ENCODE data around the gene ZNF92.

Gene ZNF92

GRCh38 chr7:65448816-65449504 is 75.3 kb downstream of the ZNF92 start:
- no peak overlapping the region for H3K4me2 ChIP-seq (ENCODE audit: insufficient read depth, low read length)
- H2AFZ ChIP-seq (ENCODE audit: low read depth, low read length): no peak overlapping the region
- no peak for DNase-seq

GRCh38 chr7:65449505-65449852 is 75.8 kb downstream of the ZNF92 start:
- TF ChIP-seq EZH2 (IDR thresholded peaks at IDR 0.05; ENCODE audit: borderline replicate concordance, low read depth, low read length, severe bottlenecking): no peak
- no peak for TF ChIP-seq CTCF (IDR thresholded peaks at IDR 0.05; ENCODE audit: borderline replicate concordance, extremely low read depth, low read length, poor library complexity, severe bottlenecking)
- H3K27me3 ChIP-seq (ENCODE audit: insufficient read depth, low read length, poor library complexity): no peaks in the 10 kb centered on the region
- no peaks in the 10 kb centered on the region for H3K36me3 ChIP-seq (ENCODE audit: insufficient read depth, low read length)
- ATAC-seq (ENCODE audit: insufficient read depth, low read depth): no peak
- H3K27ac ChIP-seq (ENCODE audit: low read length): no peak overlapping the region
- H3K9ac ChIP-seq (ENCODE audit: low read depth, low read length): no peak overlapping the region
- peaks cover 2% of the 10 kb centered on the region for H3K9me3 ChIP-seq (ENCODE audit: insufficient read depth, low read length, severe bottlenecking)
- H3K4me3 ChIP-seq (ENCODE audit: low read depth in 1 of 2, low read length in 2 of 2): no peak overlapping the region
- H3K4me2 ChIP-seq (ENCODE audit: insufficient read depth, low read length): no peak overlapping the region
- no peaks in the 10 kb centered on the region for H3K79me2 ChIP-seq (ENCODE audit: insufficient read depth, low read length)
- no peak overlapping the region for H2AFZ ChIP-seq (ENCODE audit: low read depth, low read length)
- H4K20me1 ChIP-seq (ENCODE audit: insufficient read depth, low read length): no peaks in the 10 kb centered on the region
- no peak for DNase-seq
- peaks cover 29% of the 10 kb centered on the region for H3K4me1 ChIP-seq (ENCODE audit: insufficient read depth, low read length)

More at GRCh38 chr7:65448816-65449504, 75.3 kb downstream of the ZNF92 start:
- TF ChIP-seq CTCF (IDR thresholded peaks at IDR 0.05; ENCODE audit: borderline replicate concordance, extremely low read depth, low read length, poor library complexity, severe bottlenecking) (no peak), EZH2 (IDR thresholded peaks at IDR 0.05; ENCODE audit: borderline replicate concordance, low read depth, low read length, severe bottlenecking) (no peak)
- no peak overlapping the region for H3K27ac ChIP-seq (ENCODE audit: low read length)
- ATAC-seq (ENCODE audit: insufficient read depth, low read depth): no peak
- peaks cover 2% of the 10 kb centered on the region for H3K9me3 ChIP-seq (ENCODE audit: insufficient read depth, low read length, severe bottlenecking)
- no peak overlapping the region for H3K4me3 ChIP-seq (ENCODE audit: low read depth in 1 of 2, low read length in 2 of 2)
- H4K20me1 ChIP-seq (ENCODE audit: insufficient read depth, low read length): no peaks in the 10 kb centered on the region
- H3K36me3 ChIP-seq (ENCODE audit: insufficient read depth, low read length): no peaks in the 10 kb centered on the region
- no peaks in the 10 kb centered on the region for H3K79me2 ChIP-seq (ENCODE audit: insufficient read depth, low read length)
- no peak overlapping the region for H3K9ac ChIP-seq (ENCODE audit: low read depth, low read length)
- H3K4me1 ChIP-seq (ENCODE audit: insufficient read depth, low read length): peaks cover 29% of the 10 kb centered on the region
- no peaks in the 10 kb centered on the region for H3K27me3 ChIP-seq (ENCODE audit: insufficient read depth, low read length, poor library complexity)
